SU-DHL-6 (cell line): ENCODE results near the gene SAT2.

Source experiments
- CTCF ChIP-seq: fragments of 200-600 bp; sonication (generic); IDR thresholded peaks from one replicate; pipeline ENCODE4 v1.5.1; 2017; ENCODE audit warnings: antibody characterized with exemption, mild to moderate bottlenecking, low read length, moderate library complexity; ENCODE audit not compliant: insufficient read depth, poor library complexity, severe bottlenecking
- EZH2phosphoT487 ChIP-seq: fragments of 200-600 bp; sonication (generic), shearing (Covaris generic); conservative IDR thresholded peaks from 2 replicates; pipeline ENCODE4 v1.6.1; 2018; ENCODE audit warnings: mild to moderate bottlenecking, antibody characterized with exemption, low read length, moderate library complexity, mixed read lengths

- TF ChIP-seq CTCF (no peak), EZH2phosphoT487 (no peak)
These were observed 35.1 kb downstream of the SAT2 start for GRCh38 chr17:7592422-7593021.
